Activated CD4-positive, alpha-beta T cell treated with anti-CD3 and anti-CD28 coated beads for 1 hour (primary cell): Measurements from ENCODE around the gene HOXC4.
"Not testable (repeated sequence)": the region's sequence is repeated elsewhere in the genome, so short reads cannot be mapped to it uniquely, and the experiment has no call there.

Experiments used
- DNase-seq: peaks from one replicate; pipeline ENCODE4 v3.0.0-alpha.2; 2020

Gene HOXC4

DNA sequence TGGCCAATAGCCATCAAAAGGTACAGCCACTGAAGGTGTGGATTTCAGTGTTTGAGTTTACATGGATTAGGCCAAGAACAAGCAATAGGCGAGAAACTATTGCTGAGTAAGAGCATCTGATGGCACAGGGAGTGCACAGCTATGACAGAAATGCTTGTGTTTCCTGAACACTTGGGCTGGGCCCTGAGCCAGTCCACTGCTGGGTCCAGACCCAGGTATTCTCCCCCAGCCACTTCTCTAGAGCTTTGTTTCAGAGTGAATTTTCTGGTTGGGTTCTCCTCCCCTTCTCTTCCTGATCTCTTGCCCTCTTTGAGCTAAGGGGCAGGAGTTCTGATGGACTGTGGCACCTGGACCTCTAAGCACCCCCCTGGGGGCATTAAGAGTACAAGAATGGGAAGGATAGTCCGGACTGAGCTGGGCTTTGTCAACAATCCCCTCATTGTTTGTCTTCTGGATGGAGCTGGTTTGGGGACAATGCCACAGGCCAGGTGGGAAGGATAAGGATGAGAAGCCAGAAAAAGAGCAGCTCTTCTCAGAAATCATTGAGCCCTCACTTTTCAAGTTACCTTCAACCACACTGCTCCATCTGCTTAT is 12.4 kb upstream of the HOXC4 start:
- DNase-seq = no peak

DNA sequence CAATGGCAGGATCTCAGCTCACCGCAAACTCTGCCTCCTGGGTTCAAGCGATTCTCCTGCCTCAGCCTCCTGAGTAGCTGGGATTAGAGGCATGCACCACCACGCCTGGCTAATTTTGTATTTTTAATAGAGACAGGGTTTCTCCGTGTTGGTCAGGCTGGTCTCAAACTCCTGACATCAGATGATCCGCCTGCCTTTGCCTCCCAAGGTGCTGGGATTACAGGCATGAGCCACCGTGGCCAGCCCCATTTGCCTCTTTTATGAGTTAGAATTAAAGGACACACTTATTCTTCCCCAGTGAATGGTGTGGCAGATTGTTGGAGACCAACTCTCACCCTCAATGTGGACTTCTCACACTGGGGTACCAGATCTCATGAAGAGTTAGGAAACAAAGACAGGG is 11.6 kb upstream of the HOXC4 start:
- DNase-seq = not testable (repeated sequence)

DNA sequence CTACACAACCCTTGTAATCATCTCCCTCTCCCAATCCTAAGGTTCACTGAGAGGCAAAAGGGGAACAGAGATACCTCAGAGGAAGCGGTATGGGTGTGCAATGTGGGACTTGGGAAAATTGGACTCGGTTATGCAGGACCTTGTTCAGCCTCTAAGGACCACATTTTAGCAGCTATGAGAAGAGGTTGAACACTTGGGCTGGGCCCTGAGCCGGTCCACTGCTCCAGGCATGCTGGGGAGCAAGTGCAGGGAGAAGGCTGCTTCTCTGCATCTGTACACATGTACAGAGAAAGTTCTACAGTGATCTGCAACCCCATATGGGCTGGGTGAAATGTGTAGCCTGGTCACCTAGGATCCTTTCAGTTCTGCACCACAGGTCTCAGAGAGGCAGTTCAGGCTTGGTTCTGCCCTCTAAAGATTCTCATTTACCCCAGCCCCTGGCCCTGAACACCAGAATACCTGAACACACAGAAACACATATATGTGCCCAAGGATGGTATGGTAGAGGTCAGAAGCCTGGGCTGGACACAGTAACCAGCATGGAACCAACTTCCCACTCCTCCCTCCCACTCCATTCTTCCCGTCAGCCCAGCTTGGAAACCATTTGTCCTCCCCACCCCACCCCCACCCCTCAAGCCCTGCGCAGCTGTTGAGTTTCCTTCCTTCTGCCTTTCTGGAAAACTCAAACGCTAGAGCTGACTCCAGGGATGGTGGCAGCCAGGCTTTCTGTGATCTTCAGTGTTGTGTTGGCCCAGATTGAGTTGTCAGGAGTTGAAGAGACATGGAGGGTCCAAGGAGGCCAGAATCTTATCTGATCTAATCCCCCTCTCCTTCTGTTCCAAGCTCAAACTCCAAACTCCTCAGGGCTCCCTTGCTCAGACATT is 10.4 kb upstream of the HOXC4 start:
- no peak for DNase-seq

DNA sequence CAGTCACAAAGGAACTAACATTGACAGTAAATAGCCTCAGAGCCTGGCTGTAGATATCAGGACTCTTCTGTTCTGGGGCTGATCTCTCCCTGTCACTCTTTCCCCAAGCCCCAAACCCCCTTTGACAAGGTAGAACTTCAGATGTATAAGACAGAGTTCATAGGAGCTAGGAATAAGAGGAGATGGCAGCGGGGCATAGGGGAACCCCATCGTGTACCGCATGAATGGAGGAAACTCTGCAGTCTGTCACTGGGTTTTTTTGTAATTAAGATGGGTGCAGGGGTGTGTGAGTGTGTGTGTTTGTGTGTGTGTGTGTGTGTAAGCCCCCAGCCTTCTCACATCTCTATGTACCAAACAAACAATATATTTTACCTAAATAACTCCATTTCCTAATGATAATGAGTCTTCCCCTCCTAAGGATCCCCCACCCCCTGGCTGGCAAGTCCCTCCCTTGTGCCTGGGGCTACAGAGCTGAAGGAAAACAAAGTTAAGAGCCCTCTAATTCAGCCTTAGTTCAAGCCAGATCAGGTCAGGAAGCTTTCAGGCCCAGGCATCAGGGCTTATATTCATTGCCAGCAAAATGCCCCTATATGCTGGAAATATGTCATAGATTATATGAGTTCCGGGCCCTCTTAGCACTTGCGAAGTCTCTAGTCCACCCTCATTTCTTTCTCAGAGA is 9.1 kb upstream of the HOXC4 start:
- no peak for DNase-seq

DNA sequence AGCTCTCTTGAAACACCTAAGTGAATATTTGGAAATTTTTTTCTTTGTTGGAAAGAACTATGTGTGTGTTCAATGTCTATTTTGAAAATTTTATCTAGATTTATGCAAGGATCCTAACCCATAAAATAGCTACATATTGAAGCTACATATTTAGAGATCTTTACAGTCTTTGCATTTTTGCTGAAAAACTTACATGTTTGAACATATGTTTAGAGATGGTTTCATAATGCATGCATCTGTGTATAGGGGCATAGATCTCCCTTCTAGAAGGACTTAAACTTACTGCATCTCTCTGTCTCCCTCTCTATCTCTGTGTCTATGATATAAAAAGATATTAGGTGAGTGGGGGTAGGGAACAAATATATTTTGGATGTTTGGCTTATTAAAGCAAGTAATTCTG is 8.2 kb upstream of the HOXC4 start:
- DNase-seq = no peak

DNA sequence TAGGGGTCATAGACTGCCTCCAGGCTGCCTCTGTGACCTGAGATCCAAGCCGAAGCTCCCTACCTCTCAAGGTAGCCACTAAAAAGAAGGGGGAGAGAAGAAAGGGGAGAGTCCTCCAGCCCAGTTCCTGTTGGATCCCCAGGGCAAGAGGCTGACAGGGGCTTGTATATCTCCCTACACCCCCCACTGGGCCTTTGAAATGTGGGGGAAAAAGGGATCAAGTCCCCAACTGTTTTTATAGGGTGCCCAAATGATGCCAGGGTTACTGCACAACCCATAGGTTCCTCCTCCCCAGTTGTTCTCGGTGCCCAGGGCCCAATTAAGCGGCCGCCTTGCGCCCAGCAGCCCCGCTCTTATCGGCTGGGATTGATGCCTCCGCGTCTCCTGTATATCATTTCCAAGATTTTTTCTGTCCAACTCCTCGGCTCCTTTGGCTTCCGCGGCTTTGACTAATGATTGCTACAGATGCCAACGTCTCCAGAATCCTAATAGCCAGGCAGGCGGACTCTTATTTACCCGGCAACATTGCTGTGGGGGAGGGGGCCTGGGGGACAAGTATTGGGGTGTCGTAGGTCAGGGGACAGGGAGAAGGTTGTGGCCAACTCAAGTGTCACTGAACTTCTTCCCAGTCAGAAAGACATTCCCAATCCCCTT is 7.6 kb upstream of the HOXC4 start:
- no peak for DNase-seq

DNA sequence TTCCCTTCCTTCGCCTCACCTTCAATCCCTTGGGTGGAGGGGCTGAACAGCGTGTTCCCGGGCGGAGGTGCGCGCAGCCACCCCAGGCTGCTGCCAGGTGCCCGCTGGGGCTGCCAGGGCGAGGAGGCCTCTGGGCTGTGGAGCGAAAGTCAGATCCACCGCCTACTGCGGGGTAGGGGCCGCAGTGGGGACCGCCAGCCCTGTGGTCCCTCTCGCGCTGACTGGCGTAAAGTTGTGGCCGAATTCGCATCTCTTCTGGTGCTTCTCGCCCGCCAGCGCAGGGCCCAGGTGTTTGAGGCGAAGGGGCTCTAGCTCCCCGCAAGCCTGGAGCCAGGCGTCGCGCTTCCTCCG is 6.9 kb upstream of the HOXC4 start:
- no peak for DNase-seq

DNA sequence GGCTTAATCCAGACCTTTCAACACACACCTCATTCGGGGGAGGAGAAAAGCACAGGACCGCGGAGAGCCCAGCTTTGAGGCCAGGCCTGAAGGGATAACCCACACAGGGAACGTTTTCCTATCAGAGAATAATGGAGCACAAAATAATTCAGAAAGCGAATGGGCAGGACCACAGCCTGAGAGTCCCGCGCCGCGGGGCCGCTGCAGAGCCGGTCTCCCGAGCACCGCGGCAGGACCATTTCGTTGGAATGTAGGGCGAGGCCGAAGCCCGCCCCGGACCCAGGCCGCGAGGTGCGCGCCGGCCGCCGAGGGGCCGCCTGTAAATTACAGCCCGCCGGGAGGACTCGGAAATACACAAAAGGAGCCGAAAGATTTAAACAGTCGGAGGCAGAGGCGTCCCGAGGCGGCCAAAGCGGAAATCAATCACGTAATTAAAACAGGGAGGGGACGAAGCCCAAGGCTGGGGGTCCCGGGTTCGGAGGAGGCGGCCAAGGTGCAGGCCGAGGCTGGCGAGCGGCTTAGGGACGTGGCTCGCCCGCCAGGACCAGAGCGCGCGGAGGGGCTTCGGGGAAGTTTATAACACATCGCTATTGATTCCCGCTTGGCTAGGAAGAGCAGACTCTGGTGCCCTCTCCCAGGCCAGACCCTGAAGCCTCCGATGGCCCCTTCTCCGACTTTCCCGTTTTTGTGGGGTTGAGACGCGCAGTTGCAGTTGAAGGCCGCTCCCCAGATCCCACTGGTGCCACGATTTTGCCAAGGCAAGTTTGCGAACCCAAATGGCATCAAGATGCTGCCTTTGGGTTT is 6.3 kb upstream of the HOXC4 start:
- DNase-seq = no peak

DNA sequence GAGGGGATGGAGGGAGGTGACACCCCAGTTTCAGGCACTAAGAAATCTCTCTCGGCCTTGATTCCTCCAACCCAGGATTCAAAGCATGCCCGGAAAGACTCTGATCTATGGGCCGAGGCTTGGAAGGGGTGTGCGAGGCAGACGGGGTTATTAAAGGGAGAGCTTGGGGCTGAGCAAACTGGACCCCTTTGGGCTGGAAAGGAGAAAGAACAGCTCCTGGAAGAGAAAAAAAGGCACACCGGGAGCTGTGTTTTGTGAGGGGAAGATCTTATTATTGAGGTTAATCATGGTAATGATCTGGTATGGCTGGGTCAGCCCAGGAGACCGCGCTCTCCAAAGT is 5.7 kb upstream of the HOXC4 start:
- no peak for DNase-seq

DNA sequence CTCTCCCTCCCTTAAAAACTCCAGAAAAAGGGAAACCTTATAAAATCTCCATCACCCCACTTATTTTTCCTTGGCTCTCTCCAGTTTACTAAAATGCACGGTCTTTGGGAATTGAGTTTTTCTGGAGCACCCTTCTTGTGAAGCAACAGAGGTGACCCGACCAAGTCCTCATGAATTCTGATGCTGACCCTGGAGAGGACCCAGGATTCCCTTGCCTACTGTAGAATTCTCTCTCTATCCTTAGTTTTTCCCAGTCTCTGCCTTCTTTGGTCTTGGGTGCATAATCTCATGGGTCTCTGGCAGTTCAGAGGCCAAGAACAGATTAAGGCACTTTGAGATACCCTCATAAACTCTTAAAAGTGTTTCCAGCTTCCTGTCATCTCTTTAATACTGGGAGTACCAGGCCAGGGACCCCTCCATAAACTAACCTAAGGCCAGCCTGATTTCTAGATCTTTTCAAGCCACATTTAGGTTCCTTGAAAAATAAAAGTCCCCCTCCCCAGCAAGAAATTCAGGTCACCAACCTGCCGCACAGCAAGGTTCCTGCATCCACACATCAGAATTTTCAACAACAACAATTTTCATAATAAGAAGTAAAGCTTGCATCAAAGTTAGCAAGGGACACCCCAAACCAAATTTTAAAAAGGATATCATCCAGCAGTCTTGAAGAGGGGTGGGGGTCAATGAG is 5.1 kb upstream of the HOXC4 start:
- no peak for DNase-seq

DNA sequence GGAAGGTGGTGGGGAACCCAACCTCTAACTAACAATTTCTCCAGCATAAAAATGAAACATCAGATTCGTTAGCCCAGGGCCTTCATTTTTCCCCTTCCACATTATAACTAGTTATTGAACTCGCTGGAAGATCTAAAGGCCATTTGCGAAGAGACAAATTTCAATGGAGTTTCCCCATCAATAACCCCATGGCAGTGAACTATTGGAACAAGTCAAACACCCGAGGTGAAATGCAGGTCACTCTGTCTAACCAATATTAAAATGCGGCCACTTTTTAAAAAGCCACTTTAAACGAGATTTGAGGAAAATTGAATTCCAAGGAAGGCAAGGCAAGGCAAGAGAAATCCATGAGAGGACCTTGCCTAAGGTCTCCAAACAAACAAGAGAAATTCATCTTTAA is 4.5 kb upstream of the HOXC4 start:
- no peak for DNase-seq

DNA sequence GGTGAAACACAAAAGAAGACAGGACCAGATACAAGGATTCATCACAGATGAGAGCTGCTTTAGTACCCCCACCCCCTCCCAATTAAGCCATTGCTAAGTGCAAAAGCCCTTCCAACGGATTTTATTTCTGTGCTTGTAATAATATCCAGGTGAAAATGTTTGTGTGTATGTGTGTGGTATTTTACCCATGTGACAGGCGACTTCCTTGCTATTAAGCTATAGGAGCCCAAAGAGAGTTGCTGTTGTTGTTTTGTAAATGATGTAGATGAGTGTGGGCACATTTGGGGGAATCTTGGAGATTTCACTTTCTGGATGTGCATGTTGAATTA is 3.2 kb upstream of the HOXC4 start:
- DNase-seq = no peak

DNA sequence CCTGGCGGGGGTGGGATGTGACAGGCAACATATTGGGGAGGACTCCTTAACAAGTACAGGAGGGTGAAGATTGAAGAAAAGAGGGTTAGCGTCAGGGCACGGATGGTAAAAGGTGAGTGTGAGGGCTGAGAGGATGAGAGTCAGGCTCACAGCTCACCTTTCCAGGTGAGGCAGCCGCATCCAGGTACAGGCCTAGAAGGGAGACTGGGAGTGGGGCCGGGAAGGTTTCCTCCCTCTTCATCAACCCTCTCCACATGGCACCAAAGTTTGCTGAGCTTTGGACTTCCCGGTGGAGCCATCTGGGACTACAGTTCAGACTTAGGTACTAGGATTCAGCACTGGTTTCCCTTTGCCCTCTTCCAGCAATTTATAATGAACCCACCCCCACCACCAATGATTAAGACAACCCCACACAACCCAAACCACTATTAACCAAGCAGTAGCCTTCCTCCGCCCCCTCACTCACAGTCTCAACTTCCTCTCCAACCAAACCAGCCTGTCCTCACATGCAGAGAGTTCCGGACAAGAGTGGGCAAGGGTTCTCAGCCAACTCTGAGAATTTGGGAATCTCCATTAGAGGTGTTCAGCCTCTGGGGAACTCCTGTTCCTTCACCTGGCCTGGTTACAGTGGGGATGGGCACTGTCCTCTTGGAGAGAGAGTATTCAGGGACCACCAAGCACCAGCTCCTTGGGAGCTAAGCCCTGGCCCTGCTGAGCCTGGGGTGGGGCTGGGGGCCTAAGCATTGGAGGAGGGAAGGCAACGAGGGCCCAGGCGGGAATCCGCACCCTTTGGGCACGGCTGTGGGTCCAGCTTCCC is 2.4 kb upstream of the HOXC4 start:
- DNase-seq = no peak

DNA sequence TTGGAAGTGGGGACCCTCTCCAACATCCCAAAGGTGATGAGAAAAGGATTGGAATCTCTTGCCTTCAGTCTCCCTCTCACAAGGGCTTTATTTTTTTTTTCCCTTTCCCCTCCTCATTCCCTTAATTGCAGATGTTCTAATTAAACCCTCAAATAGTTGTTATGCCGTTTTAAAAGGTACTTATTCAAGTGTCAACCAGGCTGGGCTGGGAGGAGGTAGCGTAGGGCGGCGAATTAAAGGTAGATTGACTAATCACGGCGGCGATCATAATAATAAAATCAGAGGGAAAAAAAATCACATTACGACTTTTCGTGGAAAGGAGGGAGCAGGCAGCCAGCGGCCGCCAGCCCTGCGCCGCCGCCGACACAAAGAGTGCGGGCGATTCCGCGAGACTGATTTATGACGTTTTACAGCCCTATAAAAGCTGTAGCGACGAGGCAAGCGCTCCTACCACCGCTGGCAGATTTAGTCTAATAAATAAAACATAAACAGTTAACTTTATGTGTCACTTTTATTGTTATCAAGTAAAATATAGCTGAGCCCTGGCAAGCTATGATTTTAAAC is 1.7 kb upstream of the HOXC4 start:
- DNase-seq = no peak

DNA sequence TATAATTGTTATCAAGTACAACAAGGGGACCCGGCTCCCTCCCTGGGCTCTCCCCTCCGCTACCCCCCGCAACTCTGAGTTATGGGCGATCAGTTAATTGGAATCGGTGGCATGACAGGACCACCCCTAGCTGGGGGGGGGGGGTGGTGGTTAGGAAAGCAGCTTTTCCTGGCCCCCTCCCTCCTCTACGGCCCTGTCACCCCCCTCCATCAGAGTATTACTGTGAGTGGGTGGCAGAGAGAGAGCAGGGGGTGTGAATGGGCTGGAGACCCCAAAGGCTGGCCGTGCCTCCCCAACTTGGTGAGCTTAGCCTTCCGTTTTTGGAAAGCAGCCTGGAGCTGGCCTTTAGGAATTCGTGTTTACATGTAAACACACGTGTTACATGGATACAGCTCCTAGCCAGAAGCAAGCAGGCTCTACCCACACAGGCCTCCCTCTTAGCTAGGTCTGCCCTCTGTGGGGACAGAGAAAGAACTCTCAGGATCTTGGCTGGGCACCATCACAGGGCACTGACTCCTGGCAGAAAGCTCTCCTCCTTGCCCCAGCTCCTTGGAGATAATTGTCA is 1.1 kb upstream of the HOXC4 start:
- DNase-seq = no peak

DNA sequence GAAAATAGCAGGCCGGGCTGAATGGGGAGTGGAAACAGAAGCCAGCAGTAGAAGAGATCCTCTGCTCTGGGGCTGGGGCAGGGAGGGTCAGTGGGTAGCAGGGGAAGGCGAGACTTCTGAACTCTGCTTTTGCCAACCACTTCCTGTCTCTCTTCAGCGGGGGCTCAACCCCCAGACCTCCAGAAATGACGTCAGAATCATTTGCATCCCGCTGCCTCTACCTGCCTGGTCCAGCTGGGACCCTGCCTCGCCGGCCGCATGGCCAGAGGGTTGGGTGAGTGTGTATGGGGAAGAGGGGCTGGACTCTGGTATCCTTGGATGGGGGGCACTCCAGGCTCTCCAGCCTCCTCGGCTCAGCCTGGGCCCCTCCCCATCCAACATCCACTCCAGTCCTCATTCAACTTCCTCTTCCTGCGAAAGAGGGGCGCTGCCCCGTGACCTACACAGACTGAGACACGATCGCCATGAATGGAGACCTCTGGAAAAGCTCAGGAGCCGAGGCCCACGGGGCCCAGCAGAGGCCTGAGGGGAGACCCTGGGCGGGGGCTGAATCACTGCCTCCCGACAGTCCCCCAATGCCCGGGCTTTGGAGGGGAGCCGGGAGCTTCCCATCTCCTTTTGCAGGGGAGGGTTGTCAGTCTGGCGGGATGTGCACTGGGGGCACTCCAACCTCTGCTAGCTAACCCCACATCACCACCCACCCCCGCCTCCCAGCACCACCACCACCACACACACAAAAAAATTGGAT is 458 bp upstream of the HOXC4 start:
- no peak for DNase-seq

DNA sequence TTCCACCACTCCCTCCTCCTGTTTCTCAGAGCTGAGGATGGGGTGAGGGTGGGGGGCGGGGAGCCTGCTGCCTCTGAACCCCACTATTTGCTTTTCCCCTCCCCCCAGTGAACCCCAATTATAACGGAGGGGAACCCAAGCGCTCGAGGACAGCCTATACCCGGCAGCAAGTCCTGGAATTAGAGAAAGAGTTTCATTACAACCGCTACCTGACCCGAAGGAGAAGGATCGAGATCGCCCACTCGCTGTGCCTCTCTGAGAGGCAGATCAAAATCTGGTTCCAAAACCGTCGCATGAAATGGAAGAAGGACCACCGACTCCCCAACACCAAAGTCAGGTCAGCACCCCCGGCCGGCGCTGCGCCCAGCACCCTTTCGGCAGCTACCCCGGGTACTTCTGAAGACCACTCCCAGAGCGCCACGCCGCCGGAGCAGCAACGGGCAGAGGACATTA is 1.1 kb downstream of the HOXC4 start:
- DNase-seq = no peak

DNA sequence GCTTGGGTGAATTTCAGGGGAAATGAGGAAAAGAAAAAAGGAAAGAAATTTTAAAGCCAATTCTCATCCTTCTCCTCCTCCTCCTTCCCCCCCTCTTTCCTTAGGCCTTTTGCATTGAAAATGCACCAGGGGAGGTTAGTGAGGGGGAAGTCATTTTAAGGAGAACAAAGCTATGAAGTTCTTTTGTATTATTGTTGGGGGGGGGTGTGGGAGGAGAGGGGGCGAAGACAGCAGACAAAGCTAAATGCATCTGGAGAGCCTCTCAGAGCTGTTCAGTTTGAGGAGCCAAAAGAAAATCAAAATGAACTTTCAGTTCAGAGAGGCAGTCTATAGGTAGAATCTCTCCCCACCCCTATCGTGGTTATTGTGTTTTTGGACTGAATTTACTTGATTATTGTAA is 1.9 kb downstream of the HOXC4 start:
- no peak for DNase-seq

DNA sequence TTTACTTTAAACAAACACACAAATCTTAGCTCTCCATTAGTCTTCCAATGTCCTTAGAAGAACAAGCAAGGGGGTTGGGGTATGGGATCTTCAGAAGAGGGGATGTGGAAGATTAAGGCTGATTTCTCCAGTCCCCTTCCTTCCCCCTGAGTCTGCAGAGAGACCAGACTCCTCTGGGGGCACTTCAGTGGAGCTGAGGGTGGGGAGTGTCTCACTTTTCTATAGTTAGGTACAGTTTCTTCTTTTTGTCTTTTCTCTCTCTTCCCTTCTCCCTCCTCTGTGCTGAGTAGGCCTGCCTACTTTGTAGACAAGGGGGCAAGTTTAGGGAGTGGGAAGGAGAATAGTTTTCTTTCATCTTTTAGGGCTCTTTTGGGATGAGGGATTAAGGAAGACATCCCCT is 2.5 kb downstream of the HOXC4 start:
- no peak for DNase-seq

DNA sequence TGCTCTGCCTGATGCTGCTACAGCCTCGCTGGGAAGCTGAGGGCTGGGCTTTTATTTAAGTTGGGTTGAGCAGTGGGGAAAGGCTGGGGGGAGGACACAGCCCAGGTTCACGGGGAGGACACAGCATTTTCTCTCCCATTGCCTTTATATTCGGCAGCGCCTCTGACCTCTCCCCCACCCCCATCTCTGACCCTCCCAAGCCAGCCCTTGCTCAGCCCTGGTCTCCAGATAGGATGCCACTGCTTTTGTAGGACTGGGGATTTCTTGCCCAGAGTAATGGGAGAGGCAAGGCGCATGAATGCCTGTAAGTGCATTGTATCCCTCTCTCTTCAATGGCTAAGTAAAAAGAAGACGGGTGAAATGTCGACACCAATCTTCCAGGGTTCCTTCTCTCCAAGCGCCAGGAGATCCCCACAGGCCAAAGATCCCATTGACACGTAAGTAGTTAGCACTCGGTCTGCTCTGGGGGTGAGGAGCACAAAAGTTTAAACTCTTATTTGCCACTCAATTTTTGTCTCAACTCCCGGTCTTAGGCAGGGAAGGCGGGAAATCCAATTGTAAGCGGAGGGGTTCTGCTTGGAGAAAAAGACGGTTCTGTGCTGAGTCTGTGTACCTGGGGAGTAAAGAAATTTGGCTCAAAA is 4.6 kb downstream of the HOXC4 start:
- DNase-seq = no peak
